ENCODE measurements around the gene TRABD2A.

- TF ChIP-seq, protein P1, sequence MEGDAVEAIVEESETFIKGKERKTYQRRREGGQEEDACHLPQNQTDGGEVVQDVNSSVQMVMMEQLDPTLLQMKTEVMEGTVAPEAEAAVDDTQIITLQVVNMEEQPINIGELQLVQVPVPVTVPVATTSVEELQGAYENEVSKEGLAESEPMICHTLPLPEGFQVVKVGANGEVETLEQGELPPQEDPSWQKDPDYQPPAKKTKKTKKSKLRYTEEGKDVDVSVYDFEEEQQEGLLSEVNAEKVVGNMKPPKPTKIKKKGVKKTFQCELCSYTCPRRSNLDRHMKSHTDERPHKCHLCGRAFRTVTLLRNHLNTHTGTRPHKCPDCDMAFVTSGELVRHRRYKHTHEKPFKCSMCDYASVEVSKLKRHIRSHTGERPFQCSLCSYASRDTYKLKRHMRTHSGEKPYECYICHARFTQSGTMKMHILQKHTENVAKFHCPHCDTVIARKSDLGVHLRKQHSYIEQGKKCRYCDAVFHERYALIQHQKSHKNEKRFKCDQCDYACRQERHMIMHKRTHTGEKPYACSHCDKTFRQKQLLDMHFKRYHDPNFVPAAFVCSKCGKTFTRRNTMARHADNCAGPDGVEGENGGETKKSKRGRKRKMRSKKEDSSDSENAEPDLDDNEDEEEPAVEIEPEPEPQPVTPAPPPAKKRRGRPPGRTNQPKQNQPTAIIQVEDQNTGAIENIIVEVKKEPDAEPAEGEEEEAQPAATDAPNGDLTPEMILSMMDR (optimal IDR thresholded peaks at IDR 0.05 in 1 of 3, IDR thresholded peaks at IDR 0.05 in 1 of 3, conservative IDR thresholded peaks at IDR 0.05 in 1 of 3; ENCODE audit: extremely low read depth in 1 of 3, insufficient read depth in 2 of 3, low read length in 3 of 3), result no peak
- TF ChIP-seq EZH2 (IDR thresholded peaks at IDR 0.05; ENCODE audit: low read length), result no peak
Observed at GRCh38 chr2:84849271-84849952, 31.5 kb downstream of the TRABD2A start.

Data from keratinocyte (primary cell).